OCI-LY7 (cell line): ENCODE measurements around the gene PPHLN1.

Experiments used
- CTCF ChIP-seq: fragments of 200-600 bp; sonication (generic); conservative IDR thresholded peaks from 2 replicates; pipeline ENCODE4 v1.5.1; 2014; ENCODE audit warnings: mild to moderate bottlenecking, antibody characterized with exemption, low read length, moderate library complexity, mixed read lengths
- EZH2phosphoT487 ChIP-seq: fragments of 200-600 bp; sonication (generic); IDR thresholded peaks from 2 replicates; pipeline ENCODE4 v1.6.1; 2018; ENCODE audit warnings: low read depth, borderline replicate concordance, mild to moderate bottlenecking, mixed run types, antibody characterized with exemption, low read length, moderate library complexity, mixed read lengths

GRCh38 chr12:42309996-42310395, 16.0 kb upstream of the PPHLN1 start:
- TF ChIP-seq CTCF (no peak), EZH2phosphoT487 (no peak)
